ENCODE results near the gene FOXO4. TPM values are rescaled to one million over a fixed set of nuclear protein-coding genes. Genes with fewer than 3 reads are reported as not detected.
A peak's percentile ranks its signal among the peaks of the same experiment; 100 is the strongest.

The FOXO4 gene
- total RNA-seq, 1 experiment from 2014 or later: 17.7 TPM

- Histone ChIP-seq H4K20me1 (ENCODE audit: control insufficient read depth, insufficient read depth, insufficient read length) (peaks cover 2% of the 10 kb centered on the region), H3K4me2 (ENCODE audit: insufficient read depth, insufficient read length, low read length) (peak within 1 kb of the TSS; percentile 46), H2BK12ac (ENCODE audit: insufficient read length, low read depth, low read length) (no peak within 1 kb of the TSS), H3K27me3 (ENCODE audit: insufficient read depth, low read length) (no peaks in the 10 kb centered on the region), H3K4ac (ENCODE audit: low read depth, low read length) (no peak within 1 kb of the TSS), H3K23me2 (ENCODE audit: insufficient read length, low read depth, low read length, poor library complexity, severe bottlenecking) (peaks cover 6% of the 10 kb centered on the region), H2BK120ac (ENCODE audit: low read depth, low read length, poor library complexity, severe bottlenecking) (no peak within 1 kb of the TSS), H2AK5ac (ENCODE audit: insufficient read length, low read length) (no peak within 1 kb of the TSS), H3K27ac (ENCODE audit: insufficient read length, low read depth, low read length) (no peak within 1 kb of the TSS), H3K79me1 (ENCODE audit: insufficient read depth, low read depth, low read length, poor library complexity, severe bottlenecking) (no peaks in the 10 kb centered on the region), H4K5ac (ENCODE audit: insufficient read length, low read depth, low read length) (no peak within 1 kb of the TSS), H2BK15ac (ENCODE audit: low read depth, low read length) (no peak within 1 kb of the TSS), H3K18ac (ENCODE audit: insufficient read length, low read depth, low read length) (no peak within 1 kb of the TSS), H3K56ac (ENCODE audit: insufficient read length, low read depth, low read length) (no peak within 1 kb of the TSS), H2AFZ (ENCODE audit: low read length) (no peak within 1 kb of the TSS), H2BK5ac (ENCODE audit: insufficient read length, low read length) (no peak within 1 kb of the TSS), H3K4me1 (ENCODE audit: insufficient read depth, low read length) (no peaks in the 10 kb centered on the region; the same call in 1 of the 2 replicates), H3T11ph (ENCODE audit: low read length) (no peak within 1 kb of the TSS), H3K14ac (ENCODE audit: insufficient read depth, low read length) (no peak within 1 kb of the TSS; the same call in 1 of the 2 replicates), H2BK20ac (ENCODE audit: low read depth, low read length, poor library complexity, severe bottlenecking) (no peak within 1 kb of the TSS), H4K8ac (replicated peaks; ENCODE audit: insufficient read length, low read depth, low read length) (no peak within 1 kb of the TSS), H3K9ac (ENCODE audit: extremely low read depth, insufficient read length, low read length) (no peak within 1 kb of the TSS), H4K91ac (ENCODE audit: insufficient read length, low read depth, low read length) (no peak within 1 kb of the TSS), H3K79me2 (ENCODE audit: insufficient read depth, low read length) (no peaks in the 10 kb centered on the region), H3K9me3 (ENCODE audit: control insufficient read depth, low read depth, low read length) (peaks cover 24% of the 10 kb centered on the region), H3K23ac (ENCODE audit: insufficient read length, low read depth, low read length) (no peak within 1 kb of the TSS)
- H3K36me3 Mint-ChIP-seq (ENCODE audit: insufficient read depth in 1 of 3, low read depth in 3 of 3): peaks cover 10 to 31% (median 10%) of the 10 kb centered on the region in 3 experiments; a peak in 5 of 7 replicates
- DNase-seq: no peak
- WGBS (ENCODE audit: extremely low coverage, insufficient read length, low lambda C conversion rate): no CpG with 5 or more reads among the region's 28 CpGs
- H3K27me3 Mint-ChIP-seq (ENCODE audit: low read depth): peaks cover 6% of the 10 kb centered on the region
- TF ChIP-seq CTCF (conservative IDR thresholded peaks at IDR 0.05): no peak
- peaks cover 51 to 77% of the 10 kb centered on the region in 2 experiments for H3K9me3 Mint-ChIP-seq
- peak within 1 kb of the TSS in 1 of 3 experiments; percentile 92; a peak in 1 of 7 replicates for H3K27ac Mint-ChIP-seq
- peak within 1 kb of the TSS; percentile 61 to 85 for H3K4me3 Mint-ChIP-seq
- H3K4me1 Mint-ChIP-seq: peaks cover 15 to 19% of the 10 kb centered on the region in 2 experiments
Measured at GRCh38 chrX:71144651-71145050, 49.0 kb downstream of the FOXO4 start, which contains the start of gene NLGN3. TSS of gene NLGN3 (plus strand) at chrX:71144841. CDS start at chrX:71147750, 2,909 bp downstream.
